ENCODE measurements around the gene SMKR1. TPM values are rescaled to one million over a fixed set of nuclear protein-coding genes. Genes with fewer than 3 reads are reported as not detected.
A peak's percentile ranks its signal among the peaks of the same experiment; 100 is the strongest.
"Not testable (repeated sequence)": the region's sequence is repeated elsewhere in the genome, so short reads cannot be mapped to it uniquely, and the experiment has no call there.

SMKR1 gene
- total RNA-seq, 1 experiment from 2014 or later, result 0.34 TPM

- in situ Hi-C loops (cut with HindIII; ENCODE audit: low pct_unique_long_range_greater_than_20kb, low sequenced_read_pairs), result loop anchor here (10.0 kb wide), 1 partner anchor 275 kb away; no protein-coding TSS in a partner anchor
- DNase-seq (ENCODE audit: low read depth), result no peak
These were observed 22.5 kb upstream of the SMKR1 start for GRCh38 chr7:129479831-129480230.

DNA sequence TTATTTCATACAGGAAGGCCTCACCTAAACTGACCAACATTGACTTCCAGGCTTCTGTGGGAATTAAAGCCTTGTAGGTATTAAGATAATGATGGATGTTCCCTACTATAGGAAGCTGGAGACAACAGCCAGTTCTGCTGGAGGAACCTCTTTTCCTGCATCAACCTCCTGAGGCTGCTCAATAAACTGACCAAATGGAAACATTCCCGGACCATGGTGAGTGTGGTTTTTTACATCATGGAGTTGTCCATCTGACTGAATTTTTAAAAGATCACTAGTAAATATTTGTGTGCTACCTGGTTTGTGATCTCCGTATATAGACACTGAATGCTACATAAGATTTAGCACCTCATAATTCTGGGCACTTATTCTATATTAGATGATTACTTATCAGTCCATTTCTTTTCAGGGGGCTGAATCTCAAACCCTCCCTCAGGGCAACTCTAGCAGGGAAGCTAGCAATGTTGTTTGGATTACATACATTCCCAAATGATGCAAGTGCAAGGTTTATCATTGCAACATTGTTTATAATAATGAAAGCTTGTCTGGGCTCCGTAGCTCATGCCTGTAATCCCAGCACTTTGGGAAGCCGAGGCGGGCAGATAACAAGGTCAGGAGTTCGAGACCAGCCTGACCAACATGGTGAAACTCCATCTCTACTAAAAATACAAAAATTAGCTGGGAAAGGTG lies 21.5 kb upstream of the SMKR1 start:
- in situ Hi-C loops (cut with HindIII; ENCODE audit: low pct_unique_long_range_greater_than_20kb, low sequenced_read_pairs), result loop anchor here (10.0 kb wide), 1 partner anchor 274 kb away; no protein-coding TSS in a partner anchor
- DNase-seq (ENCODE audit: low read depth), result no peak

DNA sequence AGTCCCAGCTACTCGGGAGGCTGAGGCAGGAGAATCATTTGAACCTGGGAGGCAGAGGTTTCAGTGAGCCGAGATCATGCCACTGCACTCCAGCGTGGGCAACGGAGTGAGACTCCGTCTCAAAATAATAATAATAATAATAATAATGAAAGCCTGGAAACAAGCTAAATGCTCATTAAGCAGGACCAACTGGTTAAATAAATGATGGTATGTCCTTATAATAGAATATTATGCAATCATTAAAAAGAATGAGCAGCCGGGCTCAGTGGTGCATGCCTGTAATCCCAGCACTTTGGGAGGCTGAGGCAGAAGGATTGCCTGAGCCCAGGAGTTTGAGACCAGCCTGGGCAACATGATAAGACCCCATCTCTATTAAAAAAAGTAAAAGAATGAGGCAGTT lies 21.0 kb upstream of the SMKR1 start:
- DNase-seq (ENCODE audit: low read depth), result not testable (repeated sequence)
- in situ Hi-C loops (cut with HindIII; ENCODE audit: low pct_unique_long_range_greater_than_20kb, low sequenced_read_pairs), result loop anchor here (10.0 kb wide), 1 partner anchor 273 kb away; no protein-coding TSS in a partner anchor

DNA sequence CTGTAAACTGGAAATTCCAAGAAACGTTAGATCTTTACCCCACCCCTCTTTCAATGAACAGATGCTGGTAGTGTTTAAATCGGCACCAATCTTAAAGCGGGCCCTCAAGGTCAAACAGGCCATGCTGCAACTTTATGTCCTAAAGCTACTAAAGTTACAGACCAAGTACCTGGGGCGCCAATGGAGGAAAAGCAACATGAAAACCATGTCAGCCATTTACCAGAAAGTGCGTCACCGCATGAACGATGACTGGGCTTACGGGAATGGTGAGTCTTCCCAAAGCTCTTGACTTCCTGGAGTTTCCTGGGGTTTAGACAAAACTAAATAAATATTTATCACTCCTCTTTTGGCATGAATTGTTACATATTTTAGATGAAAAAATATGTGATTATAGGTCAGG lies 19.6 kb upstream of the SMKR1 start:
- no peak for DNase-seq (ENCODE audit: low read depth)
- in situ Hi-C loops (cut with HindIII; ENCODE audit: low pct_unique_long_range_greater_than_20kb, low sequenced_read_pairs), result loop anchor here (10.0 kb wide), 1 partner anchor 272 kb away; no protein-coding TSS in a partner anchor

GRCh38 chr7:129489491-129489890 lies 12.8 kb upstream of the SMKR1 start:
- in situ Hi-C loops (cut with HindIII; ENCODE audit: low pct_unique_long_range_greater_than_20kb, low sequenced_read_pairs), result loop anchor here (10.0 kb wide), 1 partner anchor 265 kb away; no protein-coding TSS in a partner anchor
- no peak for DNase-seq (ENCODE audit: low read depth)

- in situ Hi-C loops (cut with HindIII; ENCODE audit: low pct_unique_long_range_greater_than_20kb, low sequenced_read_pairs), result no loop called here
- DNase-seq (ENCODE audit: low read depth), result no peak
These were observed 9.9 kb upstream of the SMKR1 start for GRCh38 chr7:129492391-129492790.

- DNase-seq (ENCODE audit: low read depth), result no peak
- in situ Hi-C loops (cut with HindIII; ENCODE audit: low pct_unique_long_range_greater_than_20kb, low sequenced_read_pairs), result no loop called here
These were observed 8.8 kb upstream of the SMKR1 start for GRCh38 chr7:129493555-129493954.

DNA sequence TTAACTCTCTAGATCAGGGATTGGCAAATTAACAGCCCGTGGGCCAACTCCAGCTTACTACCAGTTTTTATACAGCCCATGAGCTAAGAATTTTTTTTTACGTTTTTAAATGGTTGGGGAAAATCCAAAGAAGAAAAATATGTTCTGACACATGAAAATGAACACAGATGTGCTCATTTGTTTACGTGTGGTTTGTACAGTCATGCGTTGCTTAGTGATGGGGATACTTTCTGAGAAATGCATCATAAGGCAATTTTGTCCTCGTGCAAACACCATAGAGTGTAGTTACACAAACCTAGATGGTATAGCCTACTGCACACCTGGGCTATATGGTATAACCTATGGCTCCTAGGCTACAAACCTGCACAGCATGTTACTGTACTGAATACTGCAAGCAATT lies 8.3 kb upstream of the SMKR1 start:
- in situ Hi-C loops (cut with HindIII; ENCODE audit: low pct_unique_long_range_greater_than_20kb, low sequenced_read_pairs), result no loop called here
- peak; percentile 30 for DNase-seq (ENCODE audit: low read depth)

GRCh38 chr7:129495987-129496386 lies 6.3 kb upstream of the SMKR1 start:
- in situ Hi-C loops (cut with HindIII; ENCODE audit: low pct_unique_long_range_greater_than_20kb, low sequenced_read_pairs), result no loop called here
- DNase-seq (ENCODE audit: low read depth), result no peak

DNA sequence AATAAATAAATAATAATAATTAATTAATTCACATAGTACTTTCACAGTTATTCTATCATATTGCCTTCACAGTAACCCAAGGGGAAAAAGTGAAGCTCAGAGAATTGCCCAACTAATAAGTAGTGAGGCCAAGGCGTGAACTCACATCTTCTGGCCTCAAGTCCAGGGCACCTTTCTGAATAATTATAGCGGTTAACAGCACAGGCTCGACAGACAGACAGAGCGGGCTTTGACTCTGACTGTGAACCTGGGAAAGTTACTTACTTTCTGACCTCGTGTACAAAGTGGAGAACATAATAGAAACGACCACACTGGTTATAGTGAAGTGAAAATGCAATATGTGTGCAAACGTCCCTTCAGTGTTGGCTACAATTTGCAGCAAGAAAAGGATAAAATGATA lies 5.7 kb upstream of the SMKR1 start:
- in situ Hi-C loops (cut with HindIII; ENCODE audit: low pct_unique_long_range_greater_than_20kb, low sequenced_read_pairs), result no loop called here
- no peak for DNase-seq (ENCODE audit: low read depth)

DNA sequence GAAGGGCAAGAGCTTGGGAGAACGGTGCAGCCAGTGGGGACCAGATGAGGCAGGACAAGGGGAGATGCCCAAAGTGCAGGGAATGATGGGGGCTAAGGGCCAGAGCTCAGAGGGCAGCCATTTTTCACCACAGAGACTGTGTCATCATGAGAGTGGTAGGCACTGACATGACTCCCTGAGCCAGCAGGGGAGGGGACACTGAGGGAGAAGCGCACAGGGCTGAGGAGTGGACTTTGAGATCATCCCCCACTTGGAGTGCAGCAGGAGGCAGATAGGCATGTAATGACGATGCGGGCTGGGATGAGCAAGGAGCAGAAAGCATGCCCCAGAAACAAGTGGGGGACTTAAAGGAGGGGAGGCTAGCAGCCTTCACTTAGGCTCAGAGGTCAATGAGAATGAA lies 5.2 kb upstream of the SMKR1 start:
- in situ Hi-C loops (cut with HindIII; ENCODE audit: low pct_unique_long_range_greater_than_20kb, low sequenced_read_pairs), result no loop called here

DNA sequence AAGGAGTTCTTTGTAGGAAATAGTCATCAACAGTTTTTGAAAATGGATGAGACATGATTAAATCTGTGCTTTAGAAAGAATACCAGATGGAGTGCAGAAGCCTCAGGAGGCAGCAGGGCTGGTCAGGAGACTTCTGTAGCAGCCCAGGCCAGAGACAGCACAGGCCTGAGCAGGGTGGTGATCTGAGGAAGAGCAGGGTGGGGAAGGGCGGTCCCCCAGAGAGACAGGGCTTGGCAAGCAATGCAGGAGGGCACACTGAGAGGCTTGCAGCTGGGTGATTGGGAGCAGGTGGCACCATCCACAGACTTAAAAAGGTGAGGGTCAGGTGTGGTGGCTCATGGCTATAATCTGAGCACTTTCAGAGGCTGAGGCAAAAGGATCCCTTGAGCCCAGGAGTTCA lies 4.3 kb upstream of the SMKR1 start:
- in situ Hi-C loops (cut with HindIII; ENCODE audit: low pct_unique_long_range_greater_than_20kb, low sequenced_read_pairs), result no loop called here
- no peak for DNase-seq (ENCODE audit: low read depth)

More for the DNA sequence above, 5.2 kb upstream of the SMKR1 start:
- no peak for DNase-seq (ENCODE audit: low read depth)

DNA sequence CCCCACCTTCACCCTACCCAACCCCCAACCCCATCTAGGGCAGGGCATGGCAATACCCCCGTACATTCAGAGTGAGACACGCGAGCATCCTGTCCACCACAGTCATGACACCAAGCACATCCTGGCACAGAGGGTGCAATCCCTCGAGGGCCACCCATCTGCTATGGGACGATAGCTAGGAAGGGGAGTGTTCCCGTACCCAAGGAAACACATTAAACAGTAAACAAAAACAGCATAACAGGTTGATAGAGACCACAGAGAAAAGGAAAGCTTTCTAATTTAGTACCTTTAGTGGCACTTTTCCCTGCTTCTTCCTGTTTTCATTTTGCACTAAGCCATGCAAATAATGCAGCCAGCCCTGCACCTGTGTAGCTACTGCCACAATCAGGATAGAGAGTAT lies 2.3 kb upstream of the SMKR1 start:
- in situ Hi-C loops (cut with HindIII; ENCODE audit: low pct_unique_long_range_greater_than_20kb, low sequenced_read_pairs), result no loop called here
- DNase-seq (ENCODE audit: low read depth), result no peak

- DNase-seq (ENCODE audit: low read depth), result no peak
- in situ Hi-C loops (cut with HindIII; ENCODE audit: low pct_unique_long_range_greater_than_20kb, low sequenced_read_pairs), result no loop called here
These were observed 666 bp downstream of the SMKR1 start for GRCh38 chr7:129502708-129503685.

DNA sequence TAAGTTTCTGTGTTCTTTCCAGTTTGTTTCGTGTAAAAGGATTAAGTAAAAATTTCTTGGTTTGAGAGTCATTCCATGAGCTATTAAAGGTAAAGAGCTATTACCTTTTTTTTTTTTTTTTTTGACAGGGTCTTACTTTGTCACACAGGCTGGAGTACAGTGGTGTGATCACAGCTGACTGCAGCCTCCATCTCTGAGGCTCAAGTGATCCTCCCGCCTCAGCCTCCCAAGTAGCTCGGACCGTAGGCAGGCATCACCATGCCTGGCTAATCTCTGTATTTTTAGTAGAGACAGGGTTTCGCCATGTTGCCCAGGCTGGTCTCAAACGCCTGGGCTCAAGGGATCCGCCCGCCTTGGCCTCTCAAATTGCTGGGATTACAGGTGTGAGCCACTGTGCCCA lies 1.4 kb downstream of the SMKR1 start:
- DNase-seq (ENCODE audit: low read depth), result no peak
- in situ Hi-C loops (cut with HindIII; ENCODE audit: low pct_unique_long_range_greater_than_20kb, low sequenced_read_pairs), result no loop called here

DNA sequence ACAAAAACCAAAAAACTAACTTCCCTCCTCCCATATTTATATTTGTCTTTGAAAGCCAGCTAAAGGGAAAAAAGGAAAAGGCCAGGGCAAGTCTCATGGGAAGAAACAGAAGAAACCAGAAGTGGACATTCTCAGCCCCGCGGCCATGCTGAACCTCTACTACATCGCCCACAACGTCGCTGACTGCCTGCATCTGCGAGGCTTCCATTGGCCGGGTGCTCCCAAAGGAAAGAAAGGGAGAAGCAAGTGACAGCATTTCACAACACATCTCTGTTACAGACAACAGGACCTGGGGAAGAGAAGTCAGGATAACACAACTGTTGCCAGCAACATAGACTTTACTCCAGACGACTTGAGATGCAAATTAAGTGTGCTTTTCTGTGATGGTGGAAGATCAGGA lies 9.9 kb downstream of the SMKR1 start:
- in situ Hi-C loops (cut with HindIII; ENCODE audit: low pct_unique_long_range_greater_than_20kb, low sequenced_read_pairs), result no loop called here
- DNase-seq (ENCODE audit: low read depth), result no peak

- DNase-seq (ENCODE audit: low read depth), result no peak
- in situ Hi-C loops (cut with HindIII; ENCODE audit: low pct_unique_long_range_greater_than_20kb, low sequenced_read_pairs), result no loop called here
These were observed 11.2 kb downstream of the SMKR1 start for GRCh38 chr7:129513546-129513945.

- no peak for DNase-seq (ENCODE audit: low read depth)
These were observed 12.4 kb downstream of the SMKR1 start for GRCh38 chr7:129514683-129515082.

DNA sequence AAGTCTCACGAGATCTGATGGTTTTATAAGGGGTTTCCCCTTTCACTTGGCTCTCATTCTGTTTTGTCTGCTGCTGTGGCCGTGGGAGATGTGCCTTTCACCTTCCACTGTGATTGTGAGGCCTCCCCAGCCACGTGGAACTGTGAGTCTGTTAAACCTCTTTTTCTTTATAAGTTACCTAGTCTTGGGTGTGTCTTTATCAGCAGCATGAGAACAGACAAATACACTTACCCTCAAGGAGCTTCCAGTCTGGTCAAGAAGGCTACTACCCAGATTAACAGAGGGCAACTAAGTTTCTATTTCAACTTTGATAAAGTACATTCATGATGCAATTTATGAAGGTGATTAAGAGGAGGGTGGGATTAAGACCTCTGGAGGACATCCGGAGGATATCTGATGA lies 13.1 kb downstream of the SMKR1 start:
- DNase-seq (ENCODE audit: low read depth), result no peak
- in situ Hi-C loops (cut with HindIII; ENCODE audit: low pct_unique_long_range_greater_than_20kb, low sequenced_read_pairs), result no loop called here

More at GRCh38 chr7:129514683-129515082, 12.4 kb downstream of the SMKR1 start:
- in situ Hi-C loops (cut with HindIII; ENCODE audit: low pct_unique_long_range_greater_than_20kb, low sequenced_read_pairs), result no loop called here

Data from Caki2 (cell line).